MV-4-11 (cell line): ENCODE data around the gene TMEM254.
"Not testable (repeated sequence)": the region's sequence is repeated elsewhere in the genome, so short reads cannot be mapped to it uniquely, and the experiment has no call there.

ENCODE experiments used
- DNase-seq: peaks from one replicate; lab custom pipeline; 2025; lab: John Stamatoyannopoulos, UW

Gene TMEM254

GRCh38 chr10:80133206-80133605 lies 54.7 kb downstream of the TMEM254 start:
- DNase-seq, result no peak

- DNase-seq, result not testable (repeated sequence)
These were observed 55.2 kb downstream of the TMEM254 start for GRCh38 chr10:80133687-80134086.

DNA sequence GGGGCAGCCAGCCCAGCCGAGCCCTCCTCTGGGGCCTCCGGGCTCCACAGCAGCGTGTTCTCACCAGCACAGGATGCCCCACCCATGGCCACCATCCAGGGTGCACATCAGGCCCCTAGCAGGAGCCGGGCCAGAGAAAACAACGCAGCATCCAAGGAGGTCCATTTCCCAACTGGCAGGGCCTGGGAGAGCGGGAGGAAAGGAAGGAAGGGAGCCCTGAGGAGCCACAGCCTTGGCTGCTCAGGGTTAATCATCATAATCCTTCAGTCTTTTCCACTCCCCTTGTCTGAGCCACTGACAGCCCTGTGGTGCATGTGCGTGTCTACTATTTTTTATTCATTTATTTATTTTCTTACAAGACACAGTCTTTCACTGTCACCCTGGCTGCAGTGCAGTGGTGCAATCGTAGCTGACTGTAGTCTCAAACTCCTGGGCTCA lies 57.7 kb downstream of the TMEM254 start:
- DNase-seq, result no peak

- DNase-seq, result no peak
These were observed 58.8 kb downstream of the TMEM254 start for GRCh38 chr10:80137031-80137862.

GRCh38 chr10:80137920-80138319 lies 59.5 kb downstream of the TMEM254 start:
- DNase-seq, result no peak

DNA sequence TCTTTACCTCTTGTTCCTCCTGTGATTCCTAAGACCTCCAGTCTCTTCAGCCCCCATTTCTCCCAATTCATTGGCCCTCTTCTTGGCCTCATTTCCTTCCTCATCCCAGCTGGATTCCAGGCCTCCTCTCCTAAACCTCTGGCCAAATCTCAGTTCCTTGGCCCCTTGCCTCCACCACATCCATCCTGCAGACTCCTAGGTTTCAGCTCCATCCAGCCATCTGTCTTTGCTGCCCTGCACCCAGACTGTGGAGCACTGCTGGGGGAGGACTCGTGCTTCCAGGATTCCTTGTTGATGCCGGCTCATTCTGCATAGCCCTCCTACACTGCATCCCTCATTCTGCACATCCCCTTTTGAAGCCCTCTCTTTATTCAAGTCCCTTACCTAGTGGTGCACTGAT lies 60.8 kb downstream of the TMEM254 start:
- DNase-seq, result no peak

- DNase-seq, result no peak
These were observed 61.8 kb downstream of the TMEM254 start for GRCh38 chr10:80140251-80140650.

GRCh38 chr10:80141696-80142460 lies 63.4 kb downstream of the TMEM254 start:
- no peak for DNase-seq
